Putamen (tissue), 1 donor: ENCODE measurements around the gene DYNC1LI2.
A peak's percentile ranks its signal among the peaks of the same experiment; 100 is the strongest.

Experiments
- DNase-seq: peaks from one replicate; pipeline ENCODE4 v3.0.0-alpha.2; 2016; ENCODE audit warnings: low spot score

Gene DYNC1LI2

GRCh38 chr16:66740010-66740409 is 11.4 kb downstream of the DYNC1LI2 start:
- DNase-seq, result no peak

- DNase-seq, result no peak
These were observed 15.5 kb downstream of the DYNC1LI2 start for GRCh38 chr16:66735891-66736290.

- DNase-seq, result no peak
These were observed 20.3 kb downstream of the DYNC1LI2 start for GRCh38 chr16:66731101-66731500.

- no peak for DNase-seq
These were observed 22.6 kb downstream of the DYNC1LI2 start for GRCh38 chr16:66728804-66729203.

GRCh38 chr16:66728117-66728787 is 23.2 kb downstream of the DYNC1LI2 start:
- DNase-seq, result no peak

- no peak for DNase-seq
These were observed 30.6 kb downstream of the DYNC1LI2 start for GRCh38 chr16:66720766-66721165.

GRCh38 chr16:66719246-66719645 is 32.2 kb downstream of the DYNC1LI2 start:
- DNase-seq, result no peak

- DNase-seq, result no peak
These were observed 33.6 kb downstream of the DYNC1LI2 start for GRCh38 chr16:66717776-66718175.

- DNase-seq, result peak; percentile 36
These were observed 34.2 kb downstream of the DYNC1LI2 start for GRCh38 chr16:66717112-66717675.

GRCh38 chr16:66714654-66715307 is 36.6 kb downstream of the DYNC1LI2 start:
- no peak for DNase-seq

GRCh38 chr16:66714062-66714461 is 37.3 kb downstream of the DYNC1LI2 start:
- DNase-seq, result no peak

GRCh38 chr16:66713076-66713475 is 38.3 kb downstream of the DYNC1LI2 start:
- no peak for DNase-seq

GRCh38 chr16:66712512-66712911 is 38.9 kb downstream of the DYNC1LI2 start:
- DNase-seq, result no peak

- no peak for DNase-seq
These were observed 39.8 kb downstream of the DYNC1LI2 start for GRCh38 chr16:66711581-66711980.

GRCh38 chr16:66706506-66706880 is 44.9 kb downstream of the DYNC1LI2 start:
- DNase-seq, result no peak

- no peak for DNase-seq
These were observed 45.5 kb downstream of the DYNC1LI2 start for GRCh38 chr16:66705790-66706505.

GRCh38 chr16:66703406-66704215 is 47.8 kb downstream of the DYNC1LI2 start:
- no peak for DNase-seq

- no peak for DNase-seq
These were observed 49.9 kb downstream of the DYNC1LI2 start for GRCh38 chr16:66701516-66701915.

- DNase-seq, result no peak
These were observed 50.4 kb downstream of the DYNC1LI2 start for GRCh38 chr16:66701026-66701425.

GRCh38 chr16:66699898-66700297 is 51.5 kb downstream of the DYNC1LI2 start:
- no peak for DNase-seq

GRCh38 chr16:66698046-66698445 is 53.4 kb downstream of the DYNC1LI2 start:
- DNase-seq, result no peak
